ENCODE measurements around the gene SAFB. TPM values are rescaled to one million over a fixed set of nuclear protein-coding genes. Genes with fewer than 3 reads are reported as not detected.

Gene SAFB
- total RNA-seq, 1 donor, result 33.7 TPM

DNA sequence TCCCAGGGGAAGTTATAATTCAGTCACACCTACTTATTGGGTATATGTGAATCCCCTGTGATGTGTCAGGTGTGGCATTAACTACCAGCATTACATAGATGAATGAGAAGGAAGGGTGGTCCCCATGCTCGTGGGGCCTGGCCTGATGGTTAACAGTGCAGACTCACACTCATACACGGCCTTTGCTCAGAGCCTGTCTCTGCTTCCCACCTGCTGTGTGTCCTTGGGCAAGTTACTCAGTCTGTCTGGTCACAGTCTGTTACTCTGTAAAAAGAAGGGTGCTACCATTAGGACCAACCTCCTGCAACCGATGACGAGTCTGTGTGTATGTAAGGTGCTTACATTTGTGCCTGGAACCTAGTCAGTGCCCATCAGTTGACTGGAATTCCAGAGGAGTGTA, 23.8 kb downstream of the SAFB start:
- Histone ChIP-seq H3K4me2 (ENCODE audit: insufficient read depth, low read length) (no peak overlapping the region), H3K9me3 (ENCODE audit: low read depth, low read length) (no peaks in the 10 kb centered on the region), H3K4me3 (ENCODE audit: insufficient read depth, low read length) (no peak overlapping the region), H3K79me2 (ENCODE audit: insufficient read depth, low read length) (peaks cover 76% of the 10 kb centered on the region), H3K4me1 (ENCODE audit: insufficient read depth, low read length) (peaks cover 3% of the 10 kb centered on the region), H2AFZ (ENCODE audit: low read length) (no peak overlapping the region), H3K27ac (ENCODE audit: low read depth, low read length) (no peak overlapping the region), H3K27me3 (ENCODE audit: insufficient read depth, low read length) (no peaks in the 10 kb centered on the region), H3K36me3 (ENCODE audit: insufficient read depth, low read length) (peaks cover 85% of the 10 kb centered on the region), H4K20me1 (ENCODE audit: insufficient read depth, low read length) (peaks cover 46% of the 10 kb centered on the region)
- TF ChIP-seq, protein P1, sequence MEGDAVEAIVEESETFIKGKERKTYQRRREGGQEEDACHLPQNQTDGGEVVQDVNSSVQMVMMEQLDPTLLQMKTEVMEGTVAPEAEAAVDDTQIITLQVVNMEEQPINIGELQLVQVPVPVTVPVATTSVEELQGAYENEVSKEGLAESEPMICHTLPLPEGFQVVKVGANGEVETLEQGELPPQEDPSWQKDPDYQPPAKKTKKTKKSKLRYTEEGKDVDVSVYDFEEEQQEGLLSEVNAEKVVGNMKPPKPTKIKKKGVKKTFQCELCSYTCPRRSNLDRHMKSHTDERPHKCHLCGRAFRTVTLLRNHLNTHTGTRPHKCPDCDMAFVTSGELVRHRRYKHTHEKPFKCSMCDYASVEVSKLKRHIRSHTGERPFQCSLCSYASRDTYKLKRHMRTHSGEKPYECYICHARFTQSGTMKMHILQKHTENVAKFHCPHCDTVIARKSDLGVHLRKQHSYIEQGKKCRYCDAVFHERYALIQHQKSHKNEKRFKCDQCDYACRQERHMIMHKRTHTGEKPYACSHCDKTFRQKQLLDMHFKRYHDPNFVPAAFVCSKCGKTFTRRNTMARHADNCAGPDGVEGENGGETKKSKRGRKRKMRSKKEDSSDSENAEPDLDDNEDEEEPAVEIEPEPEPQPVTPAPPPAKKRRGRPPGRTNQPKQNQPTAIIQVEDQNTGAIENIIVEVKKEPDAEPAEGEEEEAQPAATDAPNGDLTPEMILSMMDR (IDR thresholded peaks at IDR 0.05; ENCODE audit: extremely low read depth, low read depth, low read length), result no peak
- DNase-seq (ENCODE audit: insufficient read length, low spot score, missing footprints), result no peak

DNA sequence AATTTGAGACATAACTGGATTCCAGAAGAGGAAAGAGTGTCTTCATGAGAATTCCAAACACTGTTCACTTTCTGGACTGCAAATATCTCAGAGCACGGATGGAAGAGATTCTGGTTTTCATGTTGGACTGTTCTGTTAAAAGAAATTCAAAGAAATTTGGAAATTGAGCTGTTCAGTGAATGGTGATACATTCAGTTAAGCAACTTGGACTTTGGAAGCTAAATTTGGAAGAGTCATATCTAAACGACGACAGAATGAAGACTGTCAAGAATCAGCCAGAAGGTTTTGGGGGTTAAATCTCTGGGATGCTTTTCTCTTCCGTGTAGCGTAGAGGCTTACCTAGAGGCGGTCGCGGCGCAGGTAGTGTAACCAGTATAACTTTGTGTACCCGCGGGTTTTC, 25.6 kb downstream of the SAFB start:
- Histone ChIP-seq H3K9me3 (ENCODE audit: low read depth, low read length) (no peaks in the 10 kb centered on the region), H3K4me3 (ENCODE audit: insufficient read depth, low read length) (no peak overlapping the region), H3K27me3 (ENCODE audit: insufficient read depth, low read length) (no peaks in the 10 kb centered on the region), H2AFZ (ENCODE audit: low read length) (no peak overlapping the region), H3K4me2 (ENCODE audit: insufficient read depth, low read length) (no peak overlapping the region), H3K4me1 (ENCODE audit: insufficient read depth, low read length) (peaks cover 3% of the 10 kb centered on the region), H3K79me2 (ENCODE audit: insufficient read depth, low read length) (peaks cover 62% of the 10 kb centered on the region), H3K36me3 (ENCODE audit: insufficient read depth, low read length) (peaks cover 87% of the 10 kb centered on the region), H4K20me1 (ENCODE audit: insufficient read depth, low read length) (peaks cover 33% of the 10 kb centered on the region), H3K27ac (ENCODE audit: low read depth, low read length) (no peak overlapping the region)
- TF ChIP-seq, protein P1 (IDR thresholded peaks at IDR 0.05; ENCODE audit: extremely low read depth, low read depth, low read length), result no peak
- DNase-seq (ENCODE audit: insufficient read length, low spot score, missing footprints), result no peak

DNA sequence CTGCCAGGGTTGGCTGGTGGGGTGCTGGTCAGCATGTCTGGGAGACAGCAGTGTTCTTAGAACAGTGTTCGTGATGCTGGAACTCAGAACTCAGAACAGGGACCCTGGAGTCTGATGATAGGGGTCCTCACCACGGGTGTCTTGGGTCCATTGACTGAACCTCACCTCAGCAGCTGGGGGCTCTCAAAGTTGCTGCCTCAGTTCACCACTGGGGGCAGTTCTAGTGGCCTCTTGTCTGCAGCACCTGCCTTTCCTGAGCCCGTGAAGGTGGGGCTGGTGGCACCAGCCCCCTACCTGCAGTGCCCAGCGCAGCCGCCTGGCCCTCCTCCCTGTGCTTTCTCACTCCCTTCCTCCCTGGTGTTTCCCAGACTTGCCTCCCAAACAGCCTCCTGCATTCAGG, 28.5 kb downstream of the SAFB start:
- H4K20me1 ChIP-seq (ENCODE audit: insufficient read depth, low read length), result peaks cover 19% of the 10 kb centered on the region

DNA sequence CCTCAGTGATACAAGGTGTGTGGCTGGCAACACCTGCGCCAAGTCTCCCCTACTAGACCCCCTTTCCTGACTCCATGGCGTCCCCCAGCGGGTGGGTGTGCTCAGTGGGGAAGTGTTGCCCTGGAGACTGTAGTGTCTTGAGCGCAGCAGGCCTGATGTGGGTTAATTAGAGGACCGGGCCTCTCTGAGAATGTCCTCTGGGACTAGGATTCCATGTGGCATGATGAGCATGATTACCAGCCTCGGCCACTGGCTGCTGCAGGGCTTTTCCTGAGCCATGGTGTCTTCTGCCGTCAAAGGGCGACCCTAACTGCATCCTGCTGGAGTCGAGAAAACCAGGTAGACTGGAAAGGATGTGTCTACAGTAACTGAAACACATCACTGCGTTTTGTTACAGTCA, 29.4 kb downstream of the SAFB start:
- H4K20me1 ChIP-seq (ENCODE audit: insufficient read depth, low read length), result peaks cover 10% of the 10 kb centered on the region

More for the DNA sequence above, 28.5 kb downstream of the SAFB start:
- H2AFZ ChIP-seq (ENCODE audit: low read length), result no peak overlapping the region
- no peak for DNase-seq (ENCODE audit: insufficient read length, low spot score, missing footprints)
- no peaks in the 10 kb centered on the region for H3K9me3 ChIP-seq (ENCODE audit: low read depth, low read length)
- H3K27me3 ChIP-seq (ENCODE audit: insufficient read depth, low read length), result no peaks in the 10 kb centered on the region
- TF ChIP-seq, protein P1 (IDR thresholded peaks at IDR 0.05; ENCODE audit: extremely low read depth, low read depth, low read length), result no peak
- no peak overlapping the region for H3K27ac ChIP-seq (ENCODE audit: low read depth, low read length)
- peaks cover 83% of the 10 kb centered on the region for H3K36me3 ChIP-seq (ENCODE audit: insufficient read depth, low read length)
- no peak overlapping the region for H3K4me3 ChIP-seq (ENCODE audit: insufficient read depth, low read length)
- H3K79me2 ChIP-seq (ENCODE audit: insufficient read depth, low read length), result peaks cover 36% of the 10 kb centered on the region
- H3K4me2 ChIP-seq (ENCODE audit: insufficient read depth, low read length), result no peak overlapping the region
- no peaks in the 10 kb centered on the region for H3K4me1 ChIP-seq (ENCODE audit: insufficient read depth, low read length)

More for the DNA sequence above, 29.4 kb downstream of the SAFB start:
- Histone ChIP-seq H3K9me3 (ENCODE audit: low read depth, low read length) (no peaks in the 10 kb centered on the region), H3K4me1 (ENCODE audit: insufficient read depth, low read length) (no peaks in the 10 kb centered on the region), H3K27ac (ENCODE audit: low read depth, low read length) (no peak overlapping the region), H3K4me3 (ENCODE audit: insufficient read depth, low read length) (no peak overlapping the region), H3K4me2 (ENCODE audit: insufficient read depth, low read length) (no peak overlapping the region), H2AFZ (ENCODE audit: low read length) (no peak overlapping the region), H3K27me3 (ENCODE audit: insufficient read depth, low read length) (no peaks in the 10 kb centered on the region), H3K79me2 (ENCODE audit: insufficient read depth, low read length) (peaks cover 27% of the 10 kb centered on the region), H3K36me3 (ENCODE audit: insufficient read depth, low read length) (peaks cover 79% of the 10 kb centered on the region)
- TF ChIP-seq, protein P1 (IDR thresholded peaks at IDR 0.05; ENCODE audit: extremely low read depth, low read depth, low read length), result no peak
- DNase-seq (ENCODE audit: insufficient read length, low spot score, missing footprints), result no peak

Measured in osteoblast (primary cell).